Caco-2 (cell line): ENCODE results near the gene TCEAL7. TPM values are rescaled to one million over a fixed set of nuclear protein-coding genes. Genes with fewer than 3 reads are reported as not detected.

Experiments
- BruUV-seq: library from RNA; stranded (reverse); fragments of 400-500 nt; replicated peaks from 2 replicates; lab custom pipeline; 2021; lab: Mats Ljungman, UMichigan
- CTCF ChIA-PET: fragments of 300-600 bp; sonication (Branson Sonifier 250); formaldehyde crosslinking; loops from one replicate; lab custom pipeline; 2022; ENCODE audit warnings: antibody characterized with exemption; lab: Charles Lee
- POLR2A ChIA-PET: fragments of 300-600 bp; sonication (Branson Sonifier 250); formaldehyde crosslinking; loops from one replicate; lab custom pipeline; 2022; ENCODE audit warnings: antibody characterized with exemption; lab: Charles Lee
- DNase-seq, 2 experiments: peaks; one replicate each; pipeline versions ENCODE4 v3.0.0 to v3.0.0-alpha.2; 2020 to 2022
- H3K27me3 ChIP-seq: replicated peaks from 2 replicates; pipeline ENCODE4 v1.6.0; 2011; ENCODE audit warnings: low read length; ENCODE audit not compliant: control insufficient read depth, insufficient read depth
- H3K36me3 ChIP-seq: 2 replicates; pipeline ENCODE4 v1.5.1; 2011; ENCODE audit warnings: low read length; ENCODE audit not compliant: control insufficient read depth, insufficient read depth
- H3K4me1 ChIP-seq: fragments of 250-450 bp; sonication (Bioruptor Pico); 2 replicates; pipeline ENCODE4 v1.5.1; 2020; ENCODE audit warnings: mild to moderate bottlenecking
- H3K4me3 ChIP-seq: 2 replicates; pipeline ENCODE4 v1.5.1; 2011; ENCODE audit warnings: low read depth, mild to moderate bottlenecking, control low read depth, low read length
- H3K9me3 ChIP-seq: fragments of 250-450 bp; sonication (Bioruptor Pico); 2 replicates; pipeline ENCODE4 v1.5.1; 2020; ENCODE audit warnings: mild to moderate bottlenecking, moderate library complexity
- H3K27ac Mint-ChIP-seq: one replicate; pipeline ENCODE4 v1.8.0; 2022; ENCODE audit warnings: mixed read lengths; ENCODE audit not compliant: unreplicated experiment
- H3K27me3 Mint-ChIP-seq: one replicate; pipeline ENCODE4 v1.8.0; 2022; ENCODE audit warnings: mixed read lengths; ENCODE audit not compliant: insufficient read depth, unreplicated experiment
- H3K36me3 Mint-ChIP-seq: one replicate; pipeline ENCODE4 v1.8.0; 2022; ENCODE audit warnings: mild to moderate bottlenecking, mixed read lengths; ENCODE audit not compliant: insufficient read depth, unreplicated experiment
- H3K4me1 Mint-ChIP-seq: one replicate; pipeline ENCODE4 v1.8.0; 2022; ENCODE audit warnings: low read depth, mixed read lengths; ENCODE audit not compliant: unreplicated experiment
- H3K4me3 Mint-ChIP-seq: one replicate; pipeline ENCODE4 v1.8.0; 2022; ENCODE audit warnings: mild to moderate bottlenecking, moderate library complexity, mixed read lengths; ENCODE audit not compliant: unreplicated experiment
- H3K9me3 Mint-ChIP-seq: one replicate; pipeline ENCODE4 v1.8.0; 2022; ENCODE audit warnings: mixed read lengths; ENCODE audit not compliant: unreplicated experiment
- CTCF ChIP-seq, 2 experiments: fragments of 200-600 bp in 1 of 2; IDR thresholded peaks; 1 replicate in 1 of 2; 2 replicates in 1 of 2; pipeline versions ENCODE4 v1.5.1 to v1.8.0; 2011 to 2022; ENCODE audit warnings: antibody characterized with exemption in 1 of 2, control low read depth in 1 of 2, inconsistent platforms in 1 of 2, low read depth in 1 of 2, low read length in 1 of 2, mild to moderate bottlenecking in 1 of 2, moderate library complexity in 1 of 2; ENCODE audit not compliant: insufficient read depth in 1 of 2, severe bottlenecking in 1 of 2, unreplicated experiment in 1 of 2
- intact Hi-C: fragments of 100-400 bp; cut with micrococcal nuclease; formaldehyde crosslinking; loops from one replicate; pipeline ENCODE4 v1.10.0; 2022; ENCODE audit not compliant: unreplicated experiment
- total RNA-seq: library from RNA; stranded (reverse); gene quantifications from 2 replicates; pipeline ENCODE4 v1.2.3, GENCODE V29; 2022

The TCEAL7 gene
- total RNA-seq, 1 experiment from 2014 or later, result not detected

- Mint-ChIP-seq H3K4me1 (peaks cover 14% of the 10 kb centered on the region), H3K27ac (peak overlapping the region; percentile 71), H3K36me3 (peaks cover 22% of the 10 kb centered on the region), H3K27me3 (no peaks in the 10 kb centered on the region), H3K9me3 (no peaks in the 10 kb centered on the region), H3K4me3 (no peak overlapping the region)
- Histone ChIP-seq H3K27me3 (no peaks in the 10 kb centered on the region), H3K9me3 (no peaks in the 10 kb centered on the region), H3K36me3 (no peaks in the 10 kb centered on the region), H3K4me3 (no peak overlapping the region), H3K4me1 (peaks cover 33% of the 10 kb centered on the region)
- CTCF ChIA-PET, result no interaction called here
- POLR2A ChIA-PET, result no interaction called here
- DNase-seq, result no peak
- intact Hi-C loops, result loop anchor here (5.0 kb wide), 2 partner anchors 82 to 102 kb away; no protein-coding TSS in a partner anchor
- no peak for TF ChIP-seq CTCF (IDR thresholded peaks at IDR 0.05; ENCODE audit: insufficient read depth in 1 of 2, low read depth in 1 of 2, low read length in 1 of 2, severe bottlenecking in 1 of 2, unreplicated experiment in 1 of 2)
- BruUV-seq, result no TSS peak
These were observed 30.1 kb downstream of the TCEAL7 start for GRCh38 chrX:103360092-103360491.

GRCh38 chrX:103360916-103361315, 30.9 kb downstream of the TCEAL7 start:
- no peaks in the 10 kb centered on the region for H3K27me3 ChIP-seq
- no peaks in the 10 kb centered on the region for H3K9me3 ChIP-seq
- Mint-ChIP-seq H3K36me3 (peaks cover 21% of the 10 kb centered on the region), H3K4me3 (no peak overlapping the region), H3K4me1 (peaks cover 20% of the 10 kb centered on the region), H3K9me3 (no peaks in the 10 kb centered on the region), H3K27ac (peak overlapping the region; percentile 71), H3K27me3 (no peaks in the 10 kb centered on the region)
- no peaks in the 10 kb centered on the region for H3K36me3 ChIP-seq
- H3K4me3 ChIP-seq, result no peak overlapping the region
- no TSS peak for BruUV-seq
- TF ChIP-seq CTCF (IDR thresholded peaks at IDR 0.05; ENCODE audit: insufficient read depth in 1 of 2, low read depth in 1 of 2, low read length in 1 of 2, severe bottlenecking in 1 of 2, unreplicated experiment in 1 of 2), result no peak
- POLR2A ChIA-PET, result interaction anchor here (0.5 to 1.6 kb wide), 2 partner anchors 15 to 60 kb away, joined by 3 to 4 read pairs; partner anchors contain the start of gene BEX3
- no peak for DNase-seq
- CTCF ChIA-PET, result no interaction called here
- intact Hi-C loops, result loop anchor here (5.0 kb wide), 2 partner anchors 81 to 101 kb away; no protein-coding TSS in a partner anchor
- peaks cover 33% of the 10 kb centered on the region for H3K4me1 ChIP-seq

GRCh38 chrX:103361798-103362197, 31.8 kb downstream of the TCEAL7 start:
- Mint-ChIP-seq H3K36me3 (peaks cover 16% of the 10 kb centered on the region), H3K4me3 (no peak overlapping the region), H3K27ac (peak overlapping the region; percentile 18), H3K9me3 (no peaks in the 10 kb centered on the region), H3K27me3 (no peaks in the 10 kb centered on the region), H3K4me1 (peaks cover 27% of the 10 kb centered on the region)
- BruUV-seq, result no TSS peak
- CTCF ChIA-PET, result no interaction called here
- Histone ChIP-seq H3K4me3 (no peak overlapping the region), H3K9me3 (no peaks in the 10 kb centered on the region), H3K4me1 (peaks cover 33% of the 10 kb centered on the region), H3K27me3 (no peaks in the 10 kb centered on the region), H3K36me3 (no peaks in the 10 kb centered on the region)
- intact Hi-C loops, result loop anchor here (1.0 to 5.0 kb wide), 3 partner anchors 15 to 101 kb away; partner anchors contain the start of gene BEX3
- no peak for TF ChIP-seq CTCF (IDR thresholded peaks at IDR 0.05; ENCODE audit: insufficient read depth in 1 of 2, low read depth in 1 of 2, low read length in 1 of 2, severe bottlenecking in 1 of 2, unreplicated experiment in 1 of 2)
- POLR2A ChIA-PET, result interaction anchor here (1.6 kb wide), 1 partner anchor 15 kb away, joined by 4 read pairs; the partner anchor contains the start of gene BEX3
- no peak for DNase-seq
